HL-60/S4 treated with phorbol 12-myristate 13-acetate at 8.2 ng/mL for 4 days and 3 days (cell line): ENCODE measurements around the gene FOXD3.

Experiments
- in situ Hi-C: fragments of 300-500 bp; cut with MboI; formaldehyde crosslinking; loops from 2 replicates; pipeline ENCODE4 v1.15.0; 2022; ENCODE audit warnings: low sequenced_read_pairs

FOXD3 gene

GRCh38 chr1:63322114-63322943 lies at the start of gene FOXD3:
Gene FOXD3 (plus strand): TSS chr1:63322567. CDS start chr1:63323059, 492 bp downstream.
- in situ Hi-C loops, result no loop called here

- in situ Hi-C loops, result no loop called here
These were observed 49.6 kb upstream of the FOXD3 start for GRCh38 chr1:63272811-63273210.

GRCh38 chr1:63274371-63274770 lies 48.0 kb upstream of the FOXD3 start:
- in situ Hi-C loops, result no loop called here

- in situ Hi-C loops, result no loop called here
These were observed 47.4 kb upstream of the FOXD3 start for GRCh38 chr1:63274979-63275378.

GRCh38 chr1:63276624-63277023 lies 45.7 kb upstream of the FOXD3 start:
- in situ Hi-C loops, result no loop called here

DNA sequence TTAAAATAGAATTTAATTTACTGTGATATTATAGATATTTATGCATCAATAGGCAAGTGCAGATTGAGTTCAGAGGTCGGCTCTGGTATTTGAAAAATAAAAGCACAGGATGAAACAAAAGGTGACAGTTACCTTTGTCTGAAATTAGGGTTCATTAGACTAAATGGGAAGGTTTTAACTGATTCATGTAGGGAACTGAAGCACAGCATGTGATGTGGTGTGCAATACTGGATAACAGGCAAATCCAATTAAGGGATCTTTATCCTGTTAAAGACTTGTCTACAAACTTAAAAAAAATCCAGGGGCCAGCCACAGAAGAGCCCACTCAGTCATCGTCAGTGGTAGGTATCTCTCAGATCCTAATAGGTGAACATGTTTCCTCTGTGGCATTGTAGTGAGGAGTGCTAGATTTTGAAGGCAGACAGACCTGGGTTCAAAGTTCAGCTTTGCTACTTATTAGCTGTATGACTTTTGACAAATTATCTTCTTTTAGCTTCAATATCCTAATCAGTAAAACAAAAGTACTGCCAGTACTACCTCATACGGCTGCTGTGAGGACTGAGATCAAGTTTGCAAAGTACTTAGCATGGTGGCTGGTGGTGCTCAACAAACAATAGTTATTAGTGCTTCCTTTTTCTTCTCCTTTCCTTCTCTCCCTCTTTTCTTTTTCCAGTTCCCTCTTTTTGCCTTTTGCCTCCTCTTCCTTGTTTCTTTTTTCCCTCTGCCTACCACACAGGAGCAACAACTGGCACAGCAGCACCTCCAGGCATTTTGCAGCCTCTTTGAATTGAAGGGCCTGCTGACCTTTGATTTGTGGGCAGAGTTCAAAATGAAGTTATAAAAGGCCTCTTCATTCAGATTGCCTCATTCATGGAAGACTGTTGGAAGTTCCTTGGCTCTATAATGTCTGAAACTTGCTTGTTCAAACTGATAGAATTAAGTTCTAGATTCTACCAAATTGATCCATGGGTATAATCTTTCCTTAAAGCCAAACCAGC lies 44.9 kb upstream of the FOXD3 start:
- in situ Hi-C loops, result no loop called here

DNA sequence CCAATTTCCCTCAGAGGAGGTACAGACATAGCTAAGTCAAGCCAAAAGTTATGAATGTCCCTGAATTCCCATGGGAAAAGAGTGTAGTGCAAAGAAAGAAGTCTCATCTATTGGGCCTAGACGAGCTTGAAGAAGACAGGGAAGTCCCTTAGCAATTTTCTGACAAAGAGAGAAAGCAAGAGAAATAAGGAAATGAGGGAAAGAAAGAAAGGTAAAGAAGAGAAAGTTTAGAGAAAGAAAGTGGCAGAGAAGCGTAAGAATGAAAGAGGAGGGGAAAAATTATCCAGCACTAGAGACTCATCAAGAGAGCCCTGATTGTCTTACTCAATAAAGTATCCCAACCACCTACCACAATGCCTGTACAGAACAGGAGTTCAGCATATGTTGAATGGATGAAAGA lies 40.6 kb upstream of the FOXD3 start:
- in situ Hi-C loops, result no loop called here

DNA sequence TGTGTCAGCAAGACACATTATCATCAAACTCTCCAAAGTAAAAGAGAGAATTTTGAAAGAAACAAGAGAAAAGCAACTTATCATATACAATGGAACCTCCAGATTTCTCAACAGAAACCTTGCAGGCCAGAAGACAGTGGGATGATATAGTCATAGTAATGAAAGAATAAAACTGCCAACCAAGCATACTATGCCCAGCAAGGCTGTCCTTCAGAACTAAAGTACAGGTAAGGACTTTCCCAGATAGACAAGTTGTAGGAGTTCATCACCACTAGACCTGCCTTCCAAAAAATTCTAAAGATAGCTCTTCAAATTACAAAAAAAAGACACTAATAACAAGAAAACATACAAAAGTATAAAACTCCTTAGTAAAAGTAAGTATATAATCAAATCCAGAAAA lies 33.2 kb upstream of the FOXD3 start:
- in situ Hi-C loops, result no loop called here

DNA sequence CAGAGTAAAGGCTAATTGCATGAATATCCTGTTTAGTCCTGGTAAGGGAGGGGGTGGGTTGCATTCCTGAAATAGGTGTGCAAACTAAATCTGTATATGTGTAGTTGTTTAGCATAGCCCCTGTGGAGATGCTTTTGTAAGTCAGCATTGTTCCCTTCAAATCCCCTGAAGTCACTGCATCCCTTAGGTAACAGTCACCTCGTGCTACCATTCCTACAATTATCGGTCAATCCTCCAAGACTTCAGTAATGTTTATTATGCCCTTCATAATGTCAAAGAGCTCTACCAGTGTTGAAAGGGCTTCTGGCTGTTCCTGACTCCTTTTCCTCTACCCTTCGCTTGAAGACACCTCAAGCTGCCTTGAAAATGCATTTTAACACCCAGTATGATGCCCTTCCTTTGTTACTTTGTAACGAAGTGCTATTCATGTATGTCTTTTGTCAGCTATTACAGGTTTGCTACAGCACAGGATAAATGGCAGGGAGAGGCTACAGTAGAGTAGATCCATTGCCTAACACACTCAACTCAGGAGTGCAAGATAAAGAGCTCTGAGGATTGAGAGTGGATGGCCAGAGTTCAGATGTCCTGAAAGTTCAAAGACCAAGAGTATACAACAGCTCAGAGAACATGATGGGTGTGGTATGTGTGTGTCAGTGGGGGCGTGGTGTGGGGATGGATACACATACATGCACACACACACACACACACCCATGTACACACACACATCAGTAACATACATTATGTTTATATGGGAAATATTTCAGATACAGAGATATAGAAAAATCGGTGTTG lies 27.4 kb upstream of the FOXD3 start:
- in situ Hi-C loops, result no loop called here

- in situ Hi-C loops, result no loop called here
These were observed 18.0 kb upstream of the FOXD3 start for GRCh38 chr1:63304410-63304809.

DNA sequence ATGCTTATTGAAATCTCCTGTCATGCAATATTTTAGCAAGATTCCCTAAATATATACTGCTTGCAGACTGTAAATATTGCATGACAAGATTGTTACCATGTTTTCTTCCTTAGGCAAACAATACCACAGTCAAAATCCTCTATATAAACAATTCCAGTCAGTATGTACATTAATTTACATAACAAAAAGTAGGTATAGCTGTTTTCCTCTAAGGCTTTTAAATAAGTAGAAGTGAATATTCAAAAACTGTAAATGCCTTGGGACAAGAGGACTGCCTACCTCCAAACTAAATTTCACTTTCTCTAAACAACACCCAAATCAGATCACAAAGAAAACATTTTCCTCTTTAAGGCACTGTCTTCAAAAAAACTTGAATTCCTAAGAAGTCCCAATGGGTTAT lies 17.3 kb upstream of the FOXD3 start:
- in situ Hi-C loops, result no loop called here

- in situ Hi-C loops, result no loop called here
These were observed 15.1 kb upstream of the FOXD3 start for GRCh38 chr1:63307196-63307794.

DNA sequence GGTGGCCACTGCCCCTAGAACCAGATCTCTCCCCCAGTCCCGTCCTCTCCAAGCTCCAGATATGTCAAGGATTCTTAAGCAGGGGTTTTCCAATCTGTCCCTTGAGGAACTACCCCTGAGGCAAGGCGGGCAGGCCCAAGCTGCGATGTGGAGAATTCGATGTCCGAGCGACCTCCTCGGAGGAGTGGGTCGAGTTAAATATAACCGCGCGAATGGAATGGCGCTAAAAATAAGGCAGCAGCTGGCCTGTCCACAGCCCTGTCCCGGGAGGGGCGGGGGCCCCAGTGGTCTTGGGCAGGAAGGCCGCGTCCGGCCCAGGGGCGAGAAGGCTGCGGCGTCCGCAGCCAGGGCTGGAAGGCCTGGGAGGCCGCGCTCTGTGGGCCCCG lies 5.8 kb upstream of the FOXD3 start:
- in situ Hi-C loops, result no loop called here

GRCh38 chr1:63316984-63317816 lies 5.2 kb upstream of the FOXD3 start:
- in situ Hi-C loops, result no loop called here

DNA sequence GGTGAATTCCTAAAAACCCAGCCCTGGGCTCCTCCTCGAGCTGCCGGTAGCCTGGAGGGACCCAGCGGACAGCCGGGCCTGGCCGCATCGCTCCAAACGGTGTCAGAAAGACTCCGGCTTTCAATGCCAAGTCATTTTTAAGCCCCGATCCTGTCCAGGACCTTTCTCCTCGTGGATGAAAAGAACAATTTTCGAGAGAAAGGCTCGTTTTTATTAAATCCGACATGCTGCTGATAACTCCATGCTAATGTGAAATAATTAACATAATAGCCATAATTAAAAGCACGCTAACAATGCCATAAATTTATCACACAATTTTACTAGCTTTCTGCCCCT lies 4.6 kb upstream of the FOXD3 start:
- in situ Hi-C loops, result no loop called here

DNA sequence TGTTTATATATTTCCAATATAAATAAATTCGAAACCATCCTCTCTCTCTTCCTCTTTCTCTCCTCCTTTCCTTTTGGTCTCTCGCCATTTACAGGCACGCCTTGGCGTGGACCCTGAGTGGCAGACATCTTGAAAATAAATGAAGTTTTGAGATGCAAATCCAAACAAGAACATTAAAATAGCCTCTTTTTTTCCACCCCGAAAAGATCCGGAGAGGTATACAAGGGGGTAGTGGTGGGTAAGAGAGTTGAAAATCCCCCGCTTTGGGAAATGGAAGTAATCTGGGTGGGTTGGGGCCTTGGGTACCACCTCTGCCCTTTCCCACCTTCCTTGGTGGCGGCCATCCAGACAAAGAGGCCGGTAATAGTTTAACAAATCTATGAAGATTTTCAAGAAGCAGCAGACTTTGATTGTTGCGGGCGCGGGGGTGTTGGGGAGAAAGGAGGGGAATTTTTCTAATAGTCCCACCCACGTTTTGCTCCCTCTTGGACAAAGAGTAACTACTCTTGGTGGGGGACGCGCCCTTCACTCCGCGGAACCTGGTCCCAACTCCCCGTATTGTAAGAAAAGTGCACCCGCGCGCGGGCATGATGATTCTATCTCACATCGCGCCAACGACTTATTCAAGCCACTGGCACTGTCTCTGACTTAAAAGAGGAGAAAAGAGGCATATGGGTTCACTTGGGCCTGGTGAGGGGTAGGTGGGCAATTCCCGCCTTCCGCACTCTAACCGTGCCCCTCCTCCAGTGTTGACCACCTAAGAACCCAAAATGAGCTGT lies 4.0 kb upstream of the FOXD3 start:
- in situ Hi-C loops, result no loop called here

GRCh38 chr1:63319046-63320021 lies 3.0 kb upstream of the FOXD3 start:
- in situ Hi-C loops, result no loop called here
